Esophagus squamous epithelium (tissue), 5 donors: ENCODE measurements around the gene RCAN1. TPM values are rescaled to one million over a fixed set of nuclear protein-coding genes. Genes with fewer than 3 reads are reported as not detected.
A peak's percentile ranks its signal among the peaks of the same experiment; 100 is the strongest.

Experiments
- DNase-seq: peaks from one replicate; lab custom pipeline; 2025; lab: John Stamatoyannopoulos, UW
- H3K27ac ChIP-seq, 4 donors: fragments of 200-600 bp; sonication (generic); one replicate each; pipeline ENCODE4 v1.5.1; 2016 to 2019; ENCODE audit warnings: mild to moderate bottlenecking in 1 of 4
- H3K27me3 ChIP-seq, 4 donors: fragments of 200-600 bp; sonication (generic); 1 replicate in 3 of 4; 2 replicates in 1 of 4; pipeline versions ENCODE4 v1.5.1 to v1.6.0; 2017 to 2021; ENCODE audit warnings: antibody characterized with exemption in 1 of 4
- H3K36me3 ChIP-seq, 3 donors: fragments of 200-600 bp; sonication (generic); one replicate each; pipeline ENCODE4 v1.5.1; 2016 to 2019
- H3K4me1 ChIP-seq, 3 donors: fragments of 200-600 bp; sonication (generic); one replicate each; pipeline ENCODE4 v1.5.1; 2017 to 2019
- H3K4me3 ChIP-seq, 4 donors: fragments of 200-600 bp; sonication (generic); 1 replicate in 3 of 4; 2 replicates in 1 of 4; pipeline ENCODE4 v1.5.1; 2016 to 2019; ENCODE audit warnings: mild to moderate bottlenecking in 2 of 4, moderate library complexity in 1 of 4
- H3K9me3 ChIP-seq, 3 donors: fragments of 200-600 bp; sonication (generic); one replicate each; pipeline ENCODE4 v1.5.1; 2016 to 2019
- CTCF ChIP-seq, 6 experiments: fragments of 450-650 bp in 4 of 6; fragments of 200-600 bp in 2 of 6; sonication (generic) in 2 of 6; IDR thresholded peaks; one replicate each; pipeline ENCODE4 v1.5.1; 2016 to 2019; ENCODE audit warnings: antibody characterized with exemption in 6 of 6, mild to moderate bottlenecking in 4 of 6, moderate library complexity in 4 of 6
- POLR2A ChIP-seq, 4 donors: fragments of 450-650 bp; IDR thresholded peaks; one replicate each; pipeline ENCODE4 v1.6.1; 2017; ENCODE audit warnings: antibody characterized with exemption in 4 of 4, mild to moderate bottlenecking in 4 of 4, moderate library complexity in 3 of 4
- WGBS, 2 donors: methylation state at CpG; one replicate each; pipeline ENCODE4 v1.1.5; 2018; 5-methylcytosine and 5-hydroxymethylcytosine counted together
- intact Hi-C: fragments of 100-400 bp; cut with DNase I; formaldehyde crosslinking; loops from one replicate; pipeline ENCODE4 v1.15.0; 2022
- total RNA-seq, 4 donors: library from RNA; depleted of rRNA; stranded (reverse); fragments of >200 nt; gene quantifications; one replicate each; pipeline ENCODE4 v1.1.0, GENCODE V29; 2016
- donor health status: DM: yes; HTN: yes; CAD: no.

Gene RCAN1
- total RNA-seq, 4 donors from 2014 or later = 12.4 to 21.0 (median 17.0) TPM

- H3K36me3 ChIP-seq = no peaks in the 10 kb centered on the region
- H3K4me3 ChIP-seq = no peak overlapping the region
- H3K4me1 ChIP-seq = peaks cover 8 to 40% (median 10%) of the 10 kb centered on the region in 3 donors
- H3K27me3 ChIP-seq = no peaks in the 10 kb centered on the region
- TF ChIP-seq CTCF (IDR thresholded peaks at IDR 0.05) = no peak
- no peak for TF ChIP-seq POLR2A (IDR thresholded peaks at IDR 0.05)
- intact Hi-C loops = no loop called here
- WGBS, 2 donors = 61 to 86% methylated on average over 10 of the region's 11 CpGs
- no peaks in the 10 kb centered on the region for H3K9me3 ChIP-seq
- H3K27ac ChIP-seq = no peak overlapping the region
- DNase-seq = no peak
These were observed 66.0 kb downstream of the RCAN1 start for GRCh38 chr21:34548781-34549376.

GRCh38 chr21:34546542-34546941 is 68.4 kb downstream of the RCAN1 start:
- no peak for DNase-seq
- TF ChIP-seq POLR2A (IDR thresholded peaks at IDR 0.05) (no peak), CTCF (IDR thresholded peaks at IDR 0.05) (no peak)
- no peaks in the 10 kb centered on the region for H3K9me3 ChIP-seq
- intact Hi-C loops = no loop called here
- H3K4me3 ChIP-seq = no peak overlapping the region
- peak overlapping the region in 3 of 4 donors; percentile 45 to 70 (median 58) for H3K27ac ChIP-seq
- H3K27me3 ChIP-seq = no peaks in the 10 kb centered on the region
- H3K4me1 ChIP-seq = peaks cover 8 to 20% (median 10%) of the 10 kb centered on the region in 3 donors
- H3K36me3 ChIP-seq = no peaks in the 10 kb centered on the region
- 66 to 80% methylated on average over 6 of the region's 6 CpGs for WGBS, 2 donors

GRCh38 chr21:34545079-34545884 is 69.6 kb downstream of the RCAN1 start:
- no peak for DNase-seq
- Histone ChIP-seq H3K36me3 (no peaks in the 10 kb centered on the region), H3K27me3 (no peaks in the 10 kb centered on the region), H3K4me1 (peaks cover 8 to 19% (median 10%) of the 10 kb centered on the region in 3 donors), H3K9me3 (no peaks in the 10 kb centered on the region), H3K4me3 (peak overlapping the region in 1 of 4 donors; percentile 15), H3K27ac (peak overlapping the region; percentile 15 to 76 (median 64))
- intact Hi-C loops = no loop called here
- TF ChIP-seq CTCF (IDR thresholded peaks at IDR 0.05) = no peak
- no peak for TF ChIP-seq POLR2A (IDR thresholded peaks at IDR 0.05)
- WGBS, 2 donors = 59 to 72% methylated on average over 8 to 9 of the region's 10 CpGs

- peak overlapping the region in 3 of 4 donors; percentile 16 to 70 (median 58) for H3K27ac ChIP-seq
These were observed 70.8 kb downstream of the RCAN1 start for GRCh38 chr21:34544032-34544496.

More at GRCh38 chr21:34544032-34544496, 70.8 kb downstream of the RCAN1 start:
- H3K4me3 ChIP-seq = no peak overlapping the region
- peaks cover 8 to 19% (median 10%) of the 10 kb centered on the region in 3 donors for H3K4me1 ChIP-seq
- intact Hi-C loops = no loop called here
- WGBS, 2 donors = 80 to 86% methylated on average over 6 to 7 of the region's 7 CpGs
- no peaks in the 10 kb centered on the region for H3K9me3 ChIP-seq
- TF ChIP-seq POLR2A (IDR thresholded peaks at IDR 0.05) (no peak), CTCF (IDR thresholded peaks at IDR 0.05) (peak in 5 of 6 experiments; percentile 53 to 84 (median 68))
- H3K27me3 ChIP-seq = no peaks in the 10 kb centered on the region
- no peaks in the 10 kb centered on the region for H3K36me3 ChIP-seq
- DNase-seq = no peak
